Glutamatergic neuron (in vitro differentiated cells): ENCODE results near the gene SELENOI. TPM values are rescaled to one million over a fixed set of nuclear protein-coding genes. Genes with fewer than 3 reads are reported as not detected.
"Not testable (repeated sequence)": the region's sequence is repeated elsewhere in the genome, so short reads cannot be mapped to it uniquely, and the experiment has no call there.

ENCODE experiments used
- DNase-seq: peaks from one replicate; pipeline ENCODE4 v3.0.0; 2022
- H3K27ac Mint-ChIP-seq: one replicate; pipeline ENCODE4 v1.8.0; 2020; ENCODE audit warnings: mild to moderate bottlenecking, mixed read lengths, inconsistent platforms; ENCODE audit not compliant: unreplicated experiment
- H3K27me3 Mint-ChIP-seq: one replicate; pipeline ENCODE4 v1.8.0; 2020; ENCODE audit warnings: mild to moderate bottlenecking, moderate library complexity, mixed read lengths, inconsistent platforms; ENCODE audit not compliant: unreplicated experiment
- H3K36me3 Mint-ChIP-seq: one replicate; pipeline ENCODE4 v1.8.0; 2020; ENCODE audit warnings: mild to moderate bottlenecking, mixed read lengths, inconsistent platforms; ENCODE audit not compliant: unreplicated experiment
- H3K4me1 Mint-ChIP-seq: one replicate; pipeline ENCODE4 v1.8.0; 2020; ENCODE audit warnings: mild to moderate bottlenecking, low read depth, mixed read lengths, inconsistent platforms; ENCODE audit not compliant: unreplicated experiment
- H3K4me3 Mint-ChIP-seq: one replicate; pipeline ENCODE4 v1.8.0; 2020; ENCODE audit warnings: mild to moderate bottlenecking, mixed read lengths, inconsistent platforms; ENCODE audit not compliant: unreplicated experiment
- H3K9me3 Mint-ChIP-seq: one replicate; pipeline ENCODE4 v1.8.0; 2020; ENCODE audit warnings: mild to moderate bottlenecking, moderate library complexity, mixed read lengths, inconsistent platforms; ENCODE audit not compliant: unreplicated experiment
- total RNA-seq: library from RNA; stranded (reverse); fragmentation: NEBNext Ultra II Directional; extraction: Animal tissue kit (Norgen Biotek cat#: 25700); gene quantifications from one replicate; pipeline ENCODE4 v1.2.1, GENCODE V29; 2021; ENCODE audit not compliant: unreplicated experiment
- TF ChIP-seq, protein P1 (sequence below): fragments of 200-600 bp; sonication (generic); IDR thresholded peaks from one replicate; pipeline ENCODE4 v1.5.0; 2021; ENCODE audit not compliant: partially characterized antibody, unreplicated experiment

SELENOI gene
- total RNA-seq, 1 donor from 2014 or later, result 61.2 TPM

DNA sequence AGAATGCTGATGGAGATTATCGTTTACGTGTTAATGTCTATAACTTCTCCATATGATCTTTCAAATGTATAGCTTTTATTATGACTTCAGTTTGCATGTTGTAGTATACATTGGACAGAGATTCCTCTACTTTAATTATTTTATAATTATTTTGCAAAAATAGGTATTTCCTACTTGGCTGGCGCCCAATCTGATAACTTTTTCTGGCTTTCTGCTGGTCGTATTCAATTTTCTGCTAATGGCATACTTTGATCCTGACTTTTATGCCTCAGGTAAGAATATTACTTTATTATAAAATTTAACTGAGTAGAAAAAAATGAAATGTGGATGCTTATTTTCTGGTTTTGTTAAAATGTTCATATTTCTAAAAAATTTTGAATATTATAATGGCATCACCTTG, 18.7 kb downstream of the SELENOI start:
- no peak for DNase-seq
- no peak overlapping the region for H3K27ac Mint-ChIP-seq
- peaks cover 18% of the 10 kb centered on the region for H3K4me1 Mint-ChIP-seq
- H3K27me3 Mint-ChIP-seq, result no peaks in the 10 kb centered on the region
- no peaks in the 10 kb centered on the region for H3K36me3 Mint-ChIP-seq
- H3K9me3 Mint-ChIP-seq, result peaks cover 6% of the 10 kb centered on the region
- TF ChIP-seq, protein P1, sequence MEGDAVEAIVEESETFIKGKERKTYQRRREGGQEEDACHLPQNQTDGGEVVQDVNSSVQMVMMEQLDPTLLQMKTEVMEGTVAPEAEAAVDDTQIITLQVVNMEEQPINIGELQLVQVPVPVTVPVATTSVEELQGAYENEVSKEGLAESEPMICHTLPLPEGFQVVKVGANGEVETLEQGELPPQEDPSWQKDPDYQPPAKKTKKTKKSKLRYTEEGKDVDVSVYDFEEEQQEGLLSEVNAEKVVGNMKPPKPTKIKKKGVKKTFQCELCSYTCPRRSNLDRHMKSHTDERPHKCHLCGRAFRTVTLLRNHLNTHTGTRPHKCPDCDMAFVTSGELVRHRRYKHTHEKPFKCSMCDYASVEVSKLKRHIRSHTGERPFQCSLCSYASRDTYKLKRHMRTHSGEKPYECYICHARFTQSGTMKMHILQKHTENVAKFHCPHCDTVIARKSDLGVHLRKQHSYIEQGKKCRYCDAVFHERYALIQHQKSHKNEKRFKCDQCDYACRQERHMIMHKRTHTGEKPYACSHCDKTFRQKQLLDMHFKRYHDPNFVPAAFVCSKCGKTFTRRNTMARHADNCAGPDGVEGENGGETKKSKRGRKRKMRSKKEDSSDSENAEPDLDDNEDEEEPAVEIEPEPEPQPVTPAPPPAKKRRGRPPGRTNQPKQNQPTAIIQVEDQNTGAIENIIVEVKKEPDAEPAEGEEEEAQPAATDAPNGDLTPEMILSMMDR, result no peak
- H3K4me3 Mint-ChIP-seq, result no peak overlapping the region

DNA sequence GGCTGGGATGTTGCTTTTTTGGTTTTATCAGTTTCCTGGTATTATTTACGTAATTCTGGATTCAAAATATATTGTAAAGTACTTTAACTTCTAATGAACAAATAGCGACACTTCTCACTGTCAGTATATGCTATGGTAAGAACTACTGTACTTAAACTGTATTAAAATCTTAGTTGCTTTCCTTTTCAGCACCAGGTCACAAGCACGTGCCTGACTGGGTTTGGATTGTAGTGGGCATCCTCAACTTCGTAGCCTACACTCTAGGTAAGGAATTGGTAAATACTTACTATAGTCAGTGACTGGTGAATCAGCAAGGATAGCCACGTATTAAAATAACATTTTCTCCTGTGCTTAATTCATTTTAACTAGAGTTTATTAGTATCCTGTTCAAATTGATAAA, 21.0 kb downstream of the SELENOI start:
- Mint-ChIP-seq H3K4me1 (peaks cover 19% of the 10 kb centered on the region), H3K9me3 (peaks cover 11% of the 10 kb centered on the region), H3K27me3 (peaks cover 2% of the 10 kb centered on the region), H3K27ac (no peak overlapping the region), H3K36me3 (peaks cover 4% of the 10 kb centered on the region), H3K4me3 (no peak overlapping the region)
- TF ChIP-seq, protein P1, result no peak
- DNase-seq, result no peak

DNA sequence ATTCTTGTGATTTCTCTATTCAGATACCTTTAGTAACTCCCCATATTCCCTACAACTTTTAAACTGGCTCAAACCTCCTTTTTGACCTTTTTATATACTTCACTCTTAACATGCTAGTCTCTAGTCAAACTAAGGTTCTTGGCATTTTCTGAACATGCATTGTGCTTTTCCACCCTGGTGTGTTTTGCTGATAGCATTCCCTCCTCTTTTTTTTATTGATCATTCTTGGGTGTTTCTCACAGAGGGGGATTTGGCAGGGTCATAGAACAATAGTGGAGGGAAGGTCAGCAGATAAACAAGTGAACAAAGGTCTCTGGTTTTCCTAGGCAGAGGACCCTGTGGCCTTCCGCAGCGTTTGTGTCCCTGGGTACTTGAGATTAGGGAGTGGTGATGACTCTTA, 23.7 kb downstream of the SELENOI start:
- not testable (repeated sequence) for DNase-seq, H3K27me3 Mint-ChIP-seq
- Mint-ChIP-seq H3K36me3 (peaks cover 17% of the 10 kb centered on the region), H3K4me1 (peaks cover 21% of the 10 kb centered on the region), H3K4me3 (peak overlapping the region; percentile 32), H3K9me3 (peaks cover 17% of the 10 kb centered on the region), H3K27ac (peak overlapping the region; percentile 92)

DNA sequence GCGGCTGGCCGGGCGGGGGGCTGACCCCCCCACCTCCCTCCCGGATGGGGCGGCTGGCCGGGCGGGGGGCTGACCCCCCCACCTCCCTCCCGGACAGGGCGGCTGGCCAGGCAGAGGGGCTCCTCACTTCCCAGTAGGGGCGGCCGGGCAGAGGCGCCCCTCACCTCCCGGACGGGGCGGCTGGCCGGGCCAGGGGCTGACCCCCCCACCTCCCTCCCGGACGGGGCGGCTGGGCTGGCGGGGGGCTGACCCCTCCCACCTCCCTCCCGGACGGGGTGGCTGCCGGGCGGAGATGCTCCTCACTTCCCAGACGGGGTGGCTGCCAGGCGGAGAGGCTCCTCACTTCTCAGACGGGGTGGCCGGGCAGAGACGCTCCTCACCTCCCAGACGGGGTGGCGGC, 25.0 kb downstream of the SELENOI start:
- not testable (repeated sequence) for H3K4me3 Mint-ChIP-seq, H3K27ac Mint-ChIP-seq, DNase-seq, H3K27me3 Mint-ChIP-seq
- H3K36me3 Mint-ChIP-seq, result peaks cover 17% of the 10 kb centered on the region
- H3K4me1 Mint-ChIP-seq, result peaks cover 21% of the 10 kb centered on the region
- H3K9me3 Mint-ChIP-seq, result peaks cover 17% of the 10 kb centered on the region

DNA sequence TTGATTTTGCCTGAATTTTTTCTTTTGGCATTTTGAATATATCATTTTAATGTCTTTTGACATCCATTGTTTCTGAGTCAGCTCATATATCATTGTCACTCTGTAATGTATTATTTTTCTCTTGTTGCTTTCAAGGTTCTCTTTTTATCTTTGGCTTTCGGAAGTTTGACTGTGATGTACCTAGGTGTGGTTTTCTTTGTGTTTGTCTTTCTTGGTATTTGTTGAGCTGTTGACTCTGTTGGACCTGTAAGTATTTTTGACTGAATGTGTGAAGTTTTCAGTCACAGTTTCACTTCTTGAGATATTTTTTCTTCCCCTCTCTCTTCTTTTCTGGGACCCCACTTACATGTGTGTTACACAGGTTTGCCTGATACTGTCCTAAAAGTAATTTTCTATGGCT, 30.9 kb downstream of the SELENOI start:
- no peak for DNase-seq
- peaks cover 14% of the 10 kb centered on the region for H3K36me3 Mint-ChIP-seq
- H3K4me3 Mint-ChIP-seq, result no peak overlapping the region
- H3K4me1 Mint-ChIP-seq, result peaks cover 9% of the 10 kb centered on the region
- H3K9me3 Mint-ChIP-seq, result peaks cover 8% of the 10 kb centered on the region
- H3K27me3 Mint-ChIP-seq, result no peaks in the 10 kb centered on the region
- TF ChIP-seq, protein P1, result no peak
- H3K27ac Mint-ChIP-seq, result no peak overlapping the region

DNA sequence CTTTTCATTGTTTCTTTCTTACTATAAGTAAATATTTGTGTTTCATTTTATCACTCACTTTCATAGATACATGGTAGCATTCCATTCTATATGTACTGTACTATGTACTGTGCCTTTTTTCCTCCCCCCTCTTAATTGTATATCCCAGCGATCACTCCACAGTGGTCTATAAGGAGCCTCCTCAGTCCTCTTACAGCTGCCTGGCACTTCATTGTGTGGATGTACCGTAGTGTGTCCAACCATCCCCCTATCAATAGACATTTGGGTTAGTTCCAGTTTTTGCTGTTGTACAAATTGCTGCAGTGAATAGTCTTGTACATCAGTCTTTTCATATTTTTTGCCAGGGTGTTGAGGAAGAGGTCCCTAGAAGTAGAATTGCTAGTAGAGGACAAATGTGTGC, 34.3 kb downstream of the SELENOI start:
- Mint-ChIP-seq H3K36me3 (no peaks in the 10 kb centered on the region), H3K4me3 (no peak overlapping the region), H3K9me3 (peaks cover 2% of the 10 kb centered on the region), H3K27me3 (no peaks in the 10 kb centered on the region), H3K27ac (no peak overlapping the region), H3K4me1 (peaks cover 8% of the 10 kb centered on the region)
- TF ChIP-seq, protein P1, result no peak
- DNase-seq, result no peak
